OCI-LY3 (cell line): ENCODE data around the gene DERA.

ENCODE experiments used
- H2AFZ ChIP-seq: fragments of 200-600, 300-600 bp; shearing (Covaris generic); 2 replicates; pipeline ENCODE4 v1.6.0; 2014; ENCODE audit warnings: antibody characterized with exemption, low read depth, low read length
- H3K27ac ChIP-seq: fragments of 200-600, 300-600 bp; sonication (generic); 2 replicates; pipeline ENCODE4 v1.5.1; 2014; ENCODE audit warnings: mild to moderate bottlenecking, low read length, moderate library complexity, mixed read lengths
- H3K27me3 ChIP-seq: fragments of 200-600, 300-600 bp; sonication (generic); 2 replicates; pipeline ENCODE4 v1.6.1; 2014; ENCODE audit warnings: low read depth, low read length, mixed read lengths
- H3K36me3 ChIP-seq: fragments of 200-600, 300-600 bp; sonication (generic); replicated peaks from 2 replicates; pipeline ENCODE3; 2014; ENCODE audit warnings: low read depth, low read length, mixed read lengths
- H3K4me1 ChIP-seq: fragments of 300-600, 200-600 bp; sonication (generic); 2 replicates; pipeline ENCODE4 v1.6.1; 2014; ENCODE audit warnings: low read length, mixed read lengths
- H3K4me2 ChIP-seq: fragments of 200-600, 300-600 bp; sonication (generic); 2 replicates; pipeline ENCODE4 v1.6.1; 2014; ENCODE audit warnings: low read length, mixed read lengths
- H3K4me3 ChIP-seq: fragments of 300-600, 200-600 bp; sonication (generic); 2 replicates; pipeline ENCODE4 v1.5.1; 2014; ENCODE audit warnings: antibody characterized with exemption, mild to moderate bottlenecking, low read length, moderate library complexity
- H3K79me2 ChIP-seq: fragments of 300-600, 200-600 bp; shearing (Covaris generic); 2 replicates; pipeline ENCODE4 v1.6.1; 2014; ENCODE audit warnings: mild to moderate bottlenecking, low read length, mixed read lengths
- H3K9ac ChIP-seq: fragments of 300-600, 200-600 bp; shearing (Covaris generic); 2 replicates; pipeline ENCODE4 v1.6.0; 2014; ENCODE audit warnings: mild to moderate bottlenecking, low read length, moderate library complexity
- H3K9me3 ChIP-seq: fragments of 200-600, 300-600 bp; shearing (Covaris generic); 2 replicates; pipeline ENCODE4 v1.6.1; 2014; ENCODE audit warnings: low read length, mixed read lengths; ENCODE audit not compliant: insufficient read depth
- H4K20me1 ChIP-seq: fragments of 200-600, 300-600 bp; sonication (generic); 2 replicates; pipeline ENCODE4 v1.6.1; 2016; ENCODE audit warnings: low read length, mixed read lengths; ENCODE audit not compliant: insufficient read depth
- CTCF ChIP-seq: fragments of 200-600, 300-600 bp; sonication (generic); IDR thresholded peaks from 2 replicates; pipeline ENCODE4 v1.5.1; 2014; ENCODE audit warnings: antibody characterized with exemption, low read length, low read depth
- EZH2phosphoT487 ChIP-seq: fragments of 200-600 bp; shearing (Covaris generic); IDR thresholded peaks from 2 replicates; pipeline ENCODE4 v1.6.1; 2018; ENCODE audit warnings: antibody characterized with exemption, mixed run types, low read depth

DERA gene

GRCh38 chr12:15955281-15955680, 44.1 kb downstream of the DERA start:
- no peaks in the 10 kb centered on the region for H3K27me3 ChIP-seq
- H3K9me3 ChIP-seq = no peaks in the 10 kb centered on the region
- H3K9ac ChIP-seq = no peak overlapping the region
- TF ChIP-seq EZH2phosphoT487 (no peak), CTCF (no peak)
- no peaks in the 10 kb centered on the region for H3K4me1 ChIP-seq
- no peaks in the 10 kb centered on the region for H4K20me1 ChIP-seq
- H3K4me2 ChIP-seq = no peak overlapping the region
- no peak overlapping the region for H2AFZ ChIP-seq
- no peaks in the 10 kb centered on the region for H3K79me2 ChIP-seq
- no peaks in the 10 kb centered on the region for H3K36me3 ChIP-seq
- no peak overlapping the region for H3K4me3 ChIP-seq
- no peak overlapping the region for H3K27ac ChIP-seq

GRCh38 chr12:15956010-15956409, 44.9 kb downstream of the DERA start:
- Histone ChIP-seq H3K79me2 (no peaks in the 10 kb centered on the region), H4K20me1 (no peaks in the 10 kb centered on the region), H2AFZ (no peak overlapping the region), H3K36me3 (no peaks in the 10 kb centered on the region), H3K9ac (no peak overlapping the region), H3K4me1 (no peaks in the 10 kb centered on the region), H3K27me3 (no peaks in the 10 kb centered on the region), H3K9me3 (no peaks in the 10 kb centered on the region), H3K27ac (no peak overlapping the region), H3K4me2 (no peak overlapping the region), H3K4me3 (no peak overlapping the region)
- TF ChIP-seq EZH2phosphoT487 = no peak
- TF ChIP-seq CTCF = no peak

GRCh38 chr12:15956413-15957185, 45.5 kb downstream of the DERA start:
- Histone ChIP-seq H3K27me3 (no peaks in the 10 kb centered on the region), H3K9ac (no peak overlapping the region), H3K36me3 (no peaks in the 10 kb centered on the region), H3K4me1 (no peaks in the 10 kb centered on the region), H3K4me3 (no peak overlapping the region), H4K20me1 (no peaks in the 10 kb centered on the region), H3K79me2 (no peaks in the 10 kb centered on the region), H2AFZ (no peak overlapping the region), H3K9me3 (no peaks in the 10 kb centered on the region), H3K4me2 (no peak overlapping the region), H3K27ac (no peak overlapping the region)
- TF ChIP-seq EZH2phosphoT487 = no peak
- no peak for TF ChIP-seq CTCF

- Histone ChIP-seq H4K20me1 (no peaks in the 10 kb centered on the region), H3K9ac (no peak overlapping the region), H3K4me1 (peaks cover 3% of the 10 kb centered on the region; the same call in 1 of the 2 replicates), H3K36me3 (peaks cover 7% of the 10 kb centered on the region), H3K9me3 (no peaks in the 10 kb centered on the region), H3K4me2 (no peak overlapping the region), H3K79me2 (no peaks in the 10 kb centered on the region), H3K27ac (no peak overlapping the region), H3K27me3 (no peaks in the 10 kb centered on the region), H2AFZ (no peak overlapping the region), H3K4me3 (no peak overlapping the region)
- TF ChIP-seq CTCF (no peak), EZH2phosphoT487 (no peak)
These were observed 51.6 kb downstream of the DERA start for GRCh38 chr12:15962760-15963159.
